Stimulated activated CD4-positive, alpha-beta T cell treated with anti-CD3 and anti-CD28 coated beads, Interleukin-12 subunit alpha, Interleukin-12 subunit beta, amount 100 ng/mL, for 24 hours (primary cell): Measurements from ENCODE around the gene ADRA2A.

Experiments used
- DNase-seq, 2 experiments: peaks; one replicate each; pipeline ENCODE4 v3.0.0-alpha.2; 2020; ENCODE audit warnings: low read depth in 2 of 2

Gene ADRA2A

DNA sequence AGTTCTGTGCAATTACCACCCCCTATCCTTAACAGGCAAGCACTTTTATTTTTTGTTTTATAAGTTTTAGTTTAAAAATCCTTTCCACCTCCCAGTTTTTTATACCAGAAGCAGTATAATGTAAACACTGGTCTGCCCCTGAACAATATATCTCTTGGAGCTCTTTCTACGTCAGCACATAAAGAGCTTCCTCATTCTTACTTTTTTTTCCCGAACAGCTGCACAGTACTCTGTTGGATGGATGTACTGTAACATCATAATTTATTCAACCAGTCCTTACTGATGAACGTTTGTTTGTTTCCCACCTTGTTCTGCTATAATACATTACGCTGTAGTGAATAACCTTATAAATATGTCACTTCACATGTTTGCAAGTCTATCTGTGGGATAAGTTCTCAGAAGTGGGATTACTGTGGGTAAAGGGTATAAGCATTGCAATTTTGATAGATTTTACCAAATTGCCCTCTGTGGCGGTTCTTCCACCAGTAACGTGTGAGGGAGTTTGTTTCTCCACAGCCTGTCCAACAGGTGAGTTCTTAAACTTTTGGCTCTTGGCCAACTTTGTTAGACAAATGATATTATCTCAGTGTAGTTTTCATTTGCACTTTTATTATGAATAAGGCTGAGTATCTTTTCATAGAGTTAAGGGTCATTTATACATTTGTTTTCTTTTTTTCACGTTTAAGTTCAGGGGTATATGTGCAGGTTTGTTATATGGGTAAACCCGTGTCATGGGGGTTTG, 32.8 kb downstream of the ADRA2A start:
- no peak for DNase-seq

DNA sequence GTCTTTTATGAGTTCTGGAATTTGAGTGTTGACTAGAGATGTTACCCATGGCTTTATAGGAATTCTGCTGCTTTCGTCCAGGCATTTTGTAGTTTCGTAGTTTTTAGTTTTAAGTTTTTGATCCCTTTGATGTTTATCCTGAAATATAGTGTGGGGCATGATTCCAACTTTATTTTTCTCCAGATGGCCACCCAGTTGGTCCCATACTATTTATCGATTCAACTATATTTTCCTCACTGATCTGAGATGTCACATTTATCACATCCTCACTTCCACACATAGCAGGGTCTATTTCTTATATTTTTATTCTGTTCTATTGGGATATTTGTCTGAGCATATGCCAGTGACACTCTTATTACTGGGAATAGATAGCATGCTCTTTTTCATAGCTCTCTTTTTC, 33.9 kb downstream of the ADRA2A start:
- DNase-seq, result no peak

DNA sequence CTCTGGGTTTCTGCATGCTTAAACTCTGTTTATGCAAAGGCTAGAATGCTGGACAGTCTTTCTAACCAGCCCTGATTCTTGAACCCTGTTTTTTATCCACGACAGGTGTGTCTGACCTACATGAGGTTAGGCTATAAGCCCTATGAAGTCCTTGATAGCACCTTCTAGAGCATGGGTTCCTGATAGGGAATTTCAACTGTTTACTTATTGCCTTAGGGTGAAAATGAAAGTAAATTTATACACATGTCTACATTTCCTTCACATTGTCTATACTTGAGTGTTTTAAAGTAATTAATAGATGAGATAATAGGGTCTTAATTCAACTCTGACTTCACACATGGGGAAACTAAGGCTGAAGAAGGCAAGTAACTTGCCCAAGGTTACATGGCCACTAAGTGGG, 35.5 kb downstream of the ADRA2A start:
- no peak for DNase-seq

DNA sequence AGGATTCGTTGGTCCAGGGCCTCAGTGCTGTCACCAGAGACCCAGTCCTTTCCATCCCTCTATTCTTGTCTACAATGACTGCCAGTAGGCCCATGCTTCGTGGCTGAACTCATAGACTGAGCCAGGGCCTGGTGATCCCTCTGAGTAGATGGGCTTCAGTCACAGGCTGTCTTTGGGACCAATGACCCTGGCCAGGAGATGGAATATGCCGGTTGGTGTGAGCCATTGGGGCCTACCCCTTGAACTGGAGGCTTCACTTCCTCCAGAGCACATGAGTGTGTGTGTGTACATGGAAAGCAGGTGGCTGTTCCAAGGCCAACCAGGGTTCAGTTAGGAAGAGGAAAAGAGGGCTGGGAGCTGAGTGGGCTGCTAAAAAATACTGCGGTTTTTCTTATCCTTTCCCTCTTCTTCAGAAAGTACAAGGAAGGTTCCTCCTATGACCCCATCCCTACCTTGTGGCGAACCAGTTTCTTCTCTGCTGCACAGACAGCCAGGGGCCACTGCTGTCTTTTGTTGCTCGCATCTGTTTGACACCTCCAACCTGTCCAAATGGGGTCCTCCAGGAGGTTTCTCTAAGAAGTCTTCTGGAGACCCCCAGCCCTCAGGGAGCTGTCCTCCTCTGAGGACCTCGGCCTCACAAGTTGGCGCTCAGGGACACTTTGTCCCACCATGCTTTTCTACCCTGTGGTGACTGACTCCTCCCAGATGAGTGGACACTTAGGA, 36.6 kb downstream of the ADRA2A start:
- DNase-seq, result no peak

DNA sequence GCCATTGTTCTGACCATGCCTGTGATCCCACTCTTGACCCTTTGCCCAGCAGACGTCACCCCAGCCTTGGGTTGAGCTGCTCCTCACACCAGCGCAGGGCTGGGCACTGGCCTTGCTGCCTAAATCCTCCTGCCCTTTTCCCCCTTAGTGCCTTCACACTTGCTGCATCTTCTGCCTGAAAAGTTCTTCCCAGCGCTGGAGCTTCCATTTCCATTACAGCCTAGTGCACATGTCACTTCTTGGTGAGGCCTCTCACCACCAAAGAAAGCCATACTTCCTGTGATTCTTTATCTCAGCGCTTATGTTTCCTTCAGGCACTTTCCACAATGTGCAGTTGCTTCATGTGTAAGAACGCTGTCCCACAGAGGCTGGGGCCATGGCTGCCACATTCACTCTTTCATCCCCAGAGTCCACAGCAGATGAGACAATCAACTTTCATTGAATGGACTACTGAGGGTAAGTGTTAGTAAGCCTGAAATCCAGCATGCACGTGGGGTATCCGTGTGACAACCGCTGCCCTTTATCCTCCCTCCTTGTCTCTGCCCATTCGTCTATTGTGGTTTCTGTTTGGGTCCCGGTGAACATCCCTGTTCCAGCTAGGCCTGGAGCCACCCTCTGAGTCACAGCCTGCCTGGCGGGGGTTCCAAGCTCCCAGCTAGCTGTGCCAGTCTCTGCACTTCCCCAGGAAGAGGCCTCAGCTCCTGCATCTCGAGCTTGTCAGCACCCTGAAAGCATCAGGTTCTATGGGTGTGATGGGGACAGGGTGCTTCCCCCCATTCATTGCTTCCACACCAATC, 37.3 kb downstream of the ADRA2A start:
- no peak for DNase-seq

DNA sequence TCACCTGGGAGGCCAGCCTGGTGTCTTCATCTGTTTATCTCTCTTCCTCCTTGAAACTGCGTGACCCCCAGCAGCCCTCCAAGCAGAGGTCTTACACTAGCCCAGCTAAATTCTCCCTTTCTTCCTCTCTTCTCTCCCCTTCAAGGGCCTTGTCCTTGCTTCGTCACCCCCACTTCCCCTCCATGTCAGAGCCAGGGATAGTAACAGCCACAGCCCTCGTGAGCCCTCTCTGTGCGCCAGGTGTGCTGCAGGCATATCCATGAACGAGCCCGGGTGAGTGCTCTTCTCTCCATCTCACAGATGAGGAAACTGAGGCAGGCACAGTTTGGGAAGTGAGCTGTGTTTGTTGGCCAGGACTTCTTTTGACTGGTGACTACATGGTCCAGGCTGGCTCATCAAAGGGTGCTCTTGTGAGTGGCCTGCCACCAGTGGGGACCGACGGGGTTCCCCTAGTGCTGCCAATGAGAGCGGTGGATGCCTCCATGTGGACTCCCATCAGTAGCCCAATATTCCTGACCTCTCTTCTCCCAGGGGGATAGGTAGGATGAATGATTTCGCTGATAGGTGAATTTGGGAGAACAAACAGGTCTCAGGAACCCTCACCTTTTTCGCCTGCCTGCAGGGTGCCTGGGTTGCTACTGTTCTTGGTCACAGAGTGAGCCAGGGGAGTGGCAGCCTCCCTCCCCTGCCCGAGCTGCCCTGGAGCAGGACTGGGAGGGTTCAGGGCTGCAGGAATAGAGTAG, 38.1 kb downstream of the ADRA2A start:
- DNase-seq, result no peak

DNA sequence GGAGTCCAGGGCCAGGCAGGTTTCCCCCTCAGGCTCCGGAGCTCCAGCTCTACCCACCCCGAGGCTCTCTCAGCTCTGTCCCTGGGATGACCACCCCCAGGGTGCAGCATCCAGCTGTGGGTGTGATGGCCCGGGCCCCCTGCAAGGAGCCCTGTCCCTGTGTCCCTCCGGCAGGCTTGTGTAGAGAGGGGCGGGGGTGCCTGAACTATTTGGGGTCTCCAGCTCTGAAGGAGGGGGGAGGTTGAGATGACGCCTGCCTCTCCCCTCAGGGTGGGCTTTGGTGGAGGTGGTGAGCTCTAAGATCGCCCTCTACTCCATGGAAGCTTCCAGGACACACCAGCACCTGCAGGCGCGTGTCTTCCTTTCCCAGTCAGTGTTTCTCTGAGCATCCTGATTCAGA, 39.4 kb downstream of the ADRA2A start:
- no peak for DNase-seq

DNA sequence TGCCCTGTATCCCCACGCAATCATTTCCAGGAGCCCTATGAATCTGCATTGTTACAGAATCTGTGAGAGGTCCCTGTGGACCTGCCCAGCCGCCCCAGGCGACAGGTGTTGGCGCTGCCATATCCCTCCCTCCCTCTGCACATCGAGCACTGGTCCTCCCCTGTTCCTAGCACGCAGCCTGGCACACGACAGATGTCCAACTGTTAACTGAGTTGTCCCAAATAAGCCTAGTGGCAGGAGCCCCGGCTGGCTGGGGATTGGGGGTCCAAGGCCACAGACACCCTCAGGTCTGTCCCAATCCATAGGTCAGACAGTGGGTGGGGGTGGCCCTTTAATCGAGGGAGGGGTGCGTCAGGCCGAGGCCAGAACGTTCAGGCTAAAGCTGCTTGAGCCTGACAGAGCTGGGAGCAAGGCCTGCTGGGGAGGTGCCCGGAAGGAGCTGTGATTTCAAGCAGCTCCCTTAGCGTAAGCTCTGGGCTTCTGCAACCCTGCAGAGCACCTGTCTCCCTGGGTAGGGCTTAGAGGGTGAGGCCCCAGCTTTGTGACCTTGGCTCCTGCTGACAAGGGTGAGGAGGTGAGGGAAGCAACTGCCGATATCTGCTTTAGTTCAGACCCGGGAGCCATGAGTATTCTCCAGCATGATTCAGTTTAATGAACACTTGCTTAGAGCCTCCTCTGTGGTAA, 40.1 kb downstream of the ADRA2A start:
- no peak for DNase-seq

DNA sequence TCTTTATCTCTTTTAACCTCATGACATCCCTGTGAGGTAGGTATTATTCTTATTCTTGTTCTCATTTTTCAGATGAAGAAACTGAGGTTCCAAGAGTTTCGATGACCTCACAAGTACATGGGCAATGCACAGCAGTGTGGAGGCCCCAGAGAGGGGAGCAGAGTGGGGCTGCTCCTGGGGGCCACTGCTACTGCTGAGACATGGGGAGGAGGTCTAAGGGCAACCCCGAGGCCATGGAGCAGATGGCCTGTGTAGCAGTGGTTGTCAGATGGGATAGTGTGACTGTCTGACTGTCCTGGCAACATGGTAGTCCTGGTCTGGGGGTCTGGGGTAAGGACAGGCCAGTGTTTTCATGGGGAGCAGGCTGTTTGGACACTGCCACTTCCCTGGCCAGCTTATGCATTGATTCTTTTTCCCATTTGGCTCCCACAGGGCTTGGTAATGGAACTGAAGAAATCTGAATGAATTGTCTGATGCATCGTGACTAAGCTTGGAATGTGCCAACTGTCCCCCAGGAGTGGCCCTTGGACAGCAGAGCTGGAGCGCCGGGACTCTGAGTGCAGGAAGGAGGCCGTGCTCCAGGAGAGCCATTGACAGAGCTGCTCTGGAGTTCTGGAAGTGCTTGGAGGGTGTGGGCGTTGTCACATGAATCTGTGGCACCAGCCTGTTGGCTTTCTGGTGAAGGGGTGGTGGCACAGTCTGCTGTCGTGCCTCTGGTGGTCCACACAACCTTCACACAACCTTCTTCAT, 40.9 kb downstream of the ADRA2A start:
- no peak for DNase-seq

DNA sequence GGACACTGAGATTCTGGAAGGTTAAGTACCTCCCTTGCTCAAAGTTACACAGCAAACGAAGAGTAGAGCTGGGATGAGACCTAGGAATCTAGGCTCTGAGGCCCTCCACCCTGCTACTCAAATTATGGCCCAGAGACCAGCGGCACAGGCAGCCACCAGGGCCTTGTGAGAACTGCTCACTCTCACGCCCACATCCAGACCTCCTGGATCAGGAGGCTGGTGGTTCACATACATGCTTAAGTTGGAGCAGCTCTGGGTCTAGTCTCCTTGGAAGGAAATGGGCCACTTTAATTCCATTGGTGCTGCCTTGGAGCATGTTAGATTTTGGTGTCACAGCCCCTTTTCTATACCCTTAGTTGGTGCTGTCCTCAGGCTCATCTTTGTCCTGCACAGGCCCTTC, 41.9 kb downstream of the ADRA2A start:
- DNase-seq, result no peak

DNA sequence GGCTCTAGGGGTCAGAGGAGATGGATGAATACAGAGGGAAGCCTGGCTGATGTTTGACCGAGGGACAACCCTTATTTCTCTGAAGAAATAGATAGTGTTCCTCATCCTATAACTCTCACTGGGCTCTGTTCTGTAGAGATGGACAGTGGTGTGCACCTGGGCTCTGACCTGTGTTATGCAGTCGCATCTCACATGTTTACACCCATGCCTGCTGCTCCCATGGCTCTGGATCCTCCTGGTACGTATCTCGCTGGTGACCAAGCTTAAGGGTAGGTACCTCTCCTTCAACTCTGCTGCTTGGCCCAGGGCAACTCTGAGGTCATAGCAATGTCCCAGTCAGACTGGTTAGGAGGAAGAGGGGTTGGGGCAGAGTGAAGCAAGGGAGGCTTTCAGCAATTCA, 42.8 kb downstream of the ADRA2A start:
- DNase-seq, result no peak

DNA sequence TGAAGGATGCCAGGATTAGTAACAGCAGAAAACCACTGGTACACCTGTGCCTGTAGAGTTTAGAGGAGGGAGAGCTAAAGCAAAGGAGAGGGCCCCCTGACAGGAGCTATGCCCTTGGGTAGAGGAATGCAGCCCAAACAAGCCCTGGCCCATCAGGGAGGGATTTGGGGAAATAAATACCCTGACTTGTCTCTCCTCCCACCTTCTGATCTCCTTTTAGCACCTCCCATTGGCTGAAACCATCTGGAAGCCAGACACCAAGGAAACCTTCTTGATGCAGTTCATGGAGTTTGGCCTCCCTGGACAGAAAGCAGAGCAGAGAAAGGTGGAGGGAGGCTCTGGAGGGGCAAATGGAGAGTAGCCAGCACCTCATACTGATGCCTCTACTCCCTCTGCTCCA, 45.3 kb downstream of the ADRA2A start:
- DNase-seq, result no peak

DNA sequence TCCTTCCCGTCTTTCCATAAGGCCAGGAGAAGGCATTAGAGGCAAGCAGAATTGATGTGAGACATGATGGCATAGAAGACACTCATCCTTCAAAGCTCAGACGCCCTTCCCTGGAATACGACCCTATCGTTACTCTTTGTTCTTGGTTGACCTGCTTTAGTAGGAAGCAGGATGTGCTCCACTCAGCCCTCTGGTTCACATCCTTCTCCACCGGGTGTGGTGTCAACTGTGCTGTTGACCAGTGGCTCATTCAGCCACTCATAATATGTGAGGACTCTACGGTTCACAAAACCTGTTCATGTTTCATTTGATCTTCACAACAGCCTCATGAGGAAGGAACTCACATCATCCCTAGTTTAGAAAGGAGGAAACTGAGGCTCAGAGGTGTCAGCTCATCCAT, 47.1 kb downstream of the ADRA2A start:
- DNase-seq, result no peak

DNA sequence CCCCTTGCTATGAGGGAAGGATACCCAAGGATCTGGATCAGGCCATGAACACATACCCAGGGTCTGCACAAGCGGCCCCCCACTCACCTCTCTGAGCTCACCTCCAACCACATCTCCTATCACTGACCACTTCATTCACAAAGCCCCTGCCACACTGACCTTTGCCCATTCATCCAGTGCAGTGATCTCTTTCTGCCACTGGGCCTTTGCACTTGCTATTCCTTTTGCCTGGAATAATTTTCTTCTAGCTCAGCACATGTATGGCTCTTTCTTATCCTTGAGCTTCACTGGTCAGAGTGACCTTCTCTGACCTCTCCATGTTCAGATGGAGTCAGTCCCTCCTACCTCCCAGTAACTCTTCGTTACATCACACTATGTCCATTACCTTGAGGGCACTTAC, 48.3 kb downstream of the ADRA2A start:
- DNase-seq, result no peak

DNA sequence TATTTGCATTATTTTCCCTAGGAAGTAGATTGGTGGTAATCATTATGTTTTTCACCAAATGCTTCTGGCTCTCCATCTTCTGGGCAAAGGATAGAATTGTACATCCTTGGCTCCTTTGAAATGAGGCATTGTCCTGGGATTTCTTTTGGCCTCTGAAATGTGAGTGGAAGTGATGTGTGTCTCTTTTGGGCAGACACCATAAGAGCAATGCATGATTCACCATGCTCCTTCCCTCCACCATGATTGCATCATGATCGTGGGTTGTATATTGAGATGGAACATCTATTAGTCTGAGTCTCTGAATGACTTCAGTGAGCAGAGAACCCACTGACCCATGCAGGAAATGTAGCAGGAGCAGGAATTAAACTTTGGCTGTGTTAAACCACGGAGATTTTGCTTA, 49.2 kb downstream of the ADRA2A start:
- no peak for DNase-seq

DNA sequence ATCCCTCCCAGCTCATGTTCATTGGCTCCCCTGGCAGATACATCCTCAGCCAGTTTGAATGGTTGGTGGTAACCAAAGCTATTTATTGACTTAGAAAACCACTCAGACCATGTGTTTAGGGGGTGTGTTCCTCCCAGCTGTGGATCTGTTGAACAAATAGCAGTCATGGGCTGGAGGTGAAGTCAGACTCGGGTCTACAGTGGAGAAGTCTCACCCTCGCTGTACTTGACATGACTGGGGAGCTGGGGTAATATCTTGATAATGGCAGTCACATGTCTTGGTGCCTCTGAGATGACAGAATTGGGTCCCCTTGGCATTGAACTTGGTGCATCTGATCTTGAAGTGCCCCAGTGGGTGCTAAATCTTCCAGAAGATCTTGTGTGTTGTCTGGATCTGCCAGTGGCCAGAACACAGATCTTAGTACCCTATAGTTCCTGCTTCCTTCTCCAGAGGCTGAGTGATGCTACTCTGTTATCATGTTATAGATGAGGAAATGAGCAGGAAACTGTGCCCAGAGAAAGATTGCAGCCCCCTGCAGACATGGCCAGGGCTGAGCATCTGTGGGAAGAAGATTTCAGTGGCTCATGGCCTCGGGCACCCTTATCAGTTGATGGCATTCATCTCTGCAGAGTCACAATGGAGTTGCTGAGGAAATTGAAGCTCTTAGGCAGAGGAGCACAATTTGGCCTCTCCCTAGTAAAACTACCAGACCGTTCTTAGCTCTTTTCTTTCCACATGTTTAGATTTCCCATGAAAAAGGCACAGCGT, 50.4 kb downstream of the ADRA2A start:
- DNase-seq, result no peak

DNA sequence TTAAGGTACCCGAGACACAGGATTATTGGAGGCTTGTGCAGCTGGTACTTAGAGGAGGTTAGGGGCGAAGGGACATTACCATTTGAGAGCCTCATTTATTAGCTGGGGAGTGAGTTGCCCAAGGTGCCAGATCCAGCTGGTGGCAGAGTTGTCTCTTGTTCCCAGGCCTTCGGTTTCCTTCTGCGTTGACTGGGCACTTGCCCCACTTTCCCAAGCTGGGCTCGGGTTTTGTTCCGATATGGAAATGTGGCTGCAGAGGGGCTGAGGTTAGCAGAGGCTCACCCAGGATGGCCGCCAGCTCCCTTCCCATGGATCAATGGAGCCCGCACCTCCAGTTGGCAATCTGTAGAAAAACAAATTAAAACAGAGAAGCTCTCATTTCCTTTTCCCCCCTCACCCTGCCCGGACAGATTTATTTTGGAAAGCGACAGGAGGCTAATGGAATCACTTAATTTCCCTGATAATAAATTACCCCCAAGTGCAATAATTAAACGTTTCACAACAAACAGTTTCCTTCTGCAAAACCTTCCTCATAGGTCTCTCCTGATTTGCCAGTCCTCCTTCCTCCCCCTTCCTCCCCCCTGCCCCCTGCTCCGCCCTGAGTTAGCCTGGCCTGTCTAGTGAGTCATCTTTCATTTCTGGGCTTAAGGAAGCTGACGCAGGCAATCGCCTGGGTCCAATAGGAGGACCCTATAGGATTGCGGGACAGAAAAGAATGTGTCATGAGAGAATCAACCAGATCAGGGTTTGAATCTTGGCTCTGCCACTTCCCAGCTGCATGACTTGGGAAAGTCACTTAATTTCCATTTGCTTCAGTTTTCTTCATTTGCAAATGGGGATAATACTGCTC, 51.7 kb downstream of the ADRA2A start:
- DNase-seq, result no peak

DNA sequence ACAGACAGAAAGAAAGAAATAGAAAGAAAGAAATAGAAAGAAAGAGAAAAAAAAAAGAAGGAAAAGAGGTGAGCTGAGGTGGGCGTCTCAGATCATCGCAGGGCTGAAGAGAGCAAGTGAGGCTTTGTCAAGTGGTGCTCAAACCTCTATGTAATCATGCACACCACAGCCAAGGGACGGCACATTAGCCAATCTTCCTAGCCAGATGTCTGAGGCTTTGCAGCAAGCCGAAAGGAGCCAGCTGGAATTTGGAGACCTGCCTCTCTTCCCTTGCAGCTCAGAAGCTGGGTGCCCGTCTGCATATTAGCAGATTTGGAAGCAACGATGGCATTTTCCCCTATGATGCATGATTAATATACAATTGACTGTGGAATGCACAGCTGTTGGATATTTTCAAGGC, 52.5 kb downstream of the ADRA2A start:
- no peak for DNase-seq

DNA sequence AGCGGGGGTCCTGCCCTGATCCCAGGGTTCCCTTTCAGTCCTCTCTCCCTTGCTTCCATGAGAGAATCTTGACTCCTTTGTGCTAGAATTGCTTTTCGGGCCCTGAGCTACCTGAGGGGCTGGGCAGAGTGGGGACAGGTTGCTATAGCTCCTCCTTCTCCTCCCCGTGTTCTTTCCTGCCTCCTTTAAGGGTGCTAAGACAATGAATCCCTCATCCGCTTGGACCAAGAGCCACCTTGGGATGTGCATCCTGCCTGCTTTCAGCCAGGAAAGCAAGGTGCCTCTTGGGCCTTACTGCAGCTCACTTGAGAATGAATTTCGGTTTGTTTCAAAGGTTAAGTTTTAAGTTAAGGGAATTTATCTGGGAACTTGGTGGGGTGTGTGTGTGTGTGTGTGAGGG, 53.6 kb downstream of the ADRA2A start:
- DNase-seq, result no peak
